Activated CD4-positive, alpha-beta T cell treated with anti-CD3 and anti-CD28 coated beads for 4 hours (primary cell): ENCODE measurements around the gene SAMD4A.

Experiments used
- DNase-seq, 2 donors: peaks; one replicate each; pipeline ENCODE4 v3.0.0-alpha.2; 2020

The SAMD4A gene

DNA sequence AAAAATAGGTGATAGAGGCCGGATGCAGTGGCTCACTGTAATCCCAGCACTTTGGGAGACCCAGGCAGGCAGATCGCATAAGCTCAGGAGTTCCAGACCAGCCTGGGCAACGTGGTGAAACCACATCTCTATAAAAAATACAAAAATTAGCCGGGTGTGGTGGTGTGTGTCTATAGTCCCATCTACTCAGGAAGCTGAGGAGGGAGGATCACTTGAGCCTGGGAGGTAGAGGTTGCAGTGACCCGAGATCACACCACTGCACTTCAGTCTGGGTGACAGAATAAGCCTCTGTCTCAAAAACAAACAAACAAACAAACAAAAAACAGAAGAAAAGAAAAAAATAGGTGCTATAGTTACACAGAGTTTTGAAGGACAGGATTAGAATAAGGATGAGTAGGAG is 142.1 kb downstream of the SAMD4A start:
- no peak for DNase-seq

DNA sequence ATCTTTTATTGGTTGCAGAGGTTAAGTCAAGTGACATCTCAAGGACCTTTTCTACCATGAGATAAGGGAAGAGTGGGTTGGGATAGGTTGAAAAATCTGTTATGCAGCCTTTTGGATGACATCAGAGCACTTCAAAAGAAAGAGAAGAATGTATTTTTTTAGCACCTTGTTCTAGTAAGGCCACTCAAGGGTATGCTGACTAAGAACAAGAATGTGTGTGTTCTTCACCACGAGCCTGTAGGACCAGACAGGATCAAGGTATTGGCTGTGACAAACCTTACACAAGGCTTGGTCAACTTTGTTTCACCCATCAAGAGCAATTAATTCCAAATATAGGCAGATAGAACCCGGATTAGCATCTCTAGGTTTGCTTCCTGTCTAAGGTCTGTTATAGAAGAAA is 142.5 kb downstream of the SAMD4A start:
- no peak for DNase-seq

DNA sequence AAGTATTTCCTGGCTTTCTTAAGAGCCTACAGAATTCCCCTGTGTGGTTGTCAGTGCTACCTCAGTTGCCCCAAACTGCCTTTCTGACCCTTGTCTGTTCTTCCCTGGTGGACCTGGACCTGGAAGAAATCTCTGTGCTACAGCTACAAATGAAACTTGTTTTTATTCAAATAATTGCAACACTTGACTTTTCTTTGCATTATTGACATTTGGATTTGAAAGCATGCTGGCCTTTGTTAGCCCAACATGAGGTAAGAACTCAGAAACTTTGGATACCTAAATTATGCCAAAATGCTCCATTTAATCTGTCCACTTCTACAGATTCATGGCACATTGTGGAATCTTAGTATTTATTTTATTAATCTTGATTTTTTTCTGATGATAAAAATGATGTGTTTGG is 142.9 kb downstream of the SAMD4A start:
- DNase-seq, result no peak

DNA sequence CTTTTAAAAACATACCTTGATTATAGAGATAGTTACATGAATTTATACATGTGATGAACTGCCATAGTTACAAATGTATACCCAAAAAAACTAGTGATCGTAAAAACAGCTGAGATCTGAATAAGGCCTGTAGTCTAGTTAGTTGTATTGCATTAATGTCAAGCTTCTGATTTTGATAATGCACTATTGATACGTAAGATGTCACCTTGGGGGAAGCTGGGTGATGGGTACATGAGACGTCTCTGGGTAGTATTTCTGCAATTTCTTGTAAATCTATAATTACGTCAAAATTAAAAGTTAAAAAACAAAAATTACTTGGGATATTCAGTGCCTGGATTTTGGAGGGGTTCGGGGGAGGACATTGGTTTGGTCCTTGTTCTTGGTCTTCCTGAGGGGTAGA is 144.4 kb downstream of the SAMD4A start:
- no peak for DNase-seq

DNA sequence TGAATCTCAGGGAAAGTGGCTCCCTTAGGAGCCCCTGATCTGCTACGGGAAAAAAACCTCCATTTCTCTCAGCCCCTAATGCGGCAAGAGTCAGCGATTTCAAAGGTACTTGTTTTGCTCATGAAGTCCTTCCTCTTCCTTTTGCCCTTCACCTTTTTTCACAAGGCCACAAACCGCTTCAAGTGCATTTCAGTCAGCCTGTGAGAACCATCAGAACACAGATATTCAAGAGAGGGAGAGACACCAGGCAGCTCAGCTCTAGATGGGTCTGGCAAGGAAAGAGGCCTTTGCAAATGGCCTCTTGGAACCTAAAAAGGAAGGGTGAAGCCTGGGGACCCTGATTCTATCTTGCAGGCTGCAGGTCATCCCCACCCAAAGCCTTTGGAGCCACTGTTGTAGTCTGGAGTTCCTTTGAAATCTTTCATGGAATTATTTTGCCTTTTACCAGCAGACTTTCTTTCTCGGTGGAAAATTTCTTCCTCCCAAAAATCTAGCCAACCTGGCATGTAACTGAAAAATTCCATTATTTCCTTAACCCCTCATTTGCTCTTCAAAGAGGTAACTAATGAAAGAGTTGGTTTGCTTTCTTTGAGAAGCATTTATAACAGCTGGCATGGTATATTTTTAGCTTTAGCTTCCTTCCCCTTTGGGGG is 145.0 kb downstream of the SAMD4A start:
- DNase-seq, result no peak

DNA sequence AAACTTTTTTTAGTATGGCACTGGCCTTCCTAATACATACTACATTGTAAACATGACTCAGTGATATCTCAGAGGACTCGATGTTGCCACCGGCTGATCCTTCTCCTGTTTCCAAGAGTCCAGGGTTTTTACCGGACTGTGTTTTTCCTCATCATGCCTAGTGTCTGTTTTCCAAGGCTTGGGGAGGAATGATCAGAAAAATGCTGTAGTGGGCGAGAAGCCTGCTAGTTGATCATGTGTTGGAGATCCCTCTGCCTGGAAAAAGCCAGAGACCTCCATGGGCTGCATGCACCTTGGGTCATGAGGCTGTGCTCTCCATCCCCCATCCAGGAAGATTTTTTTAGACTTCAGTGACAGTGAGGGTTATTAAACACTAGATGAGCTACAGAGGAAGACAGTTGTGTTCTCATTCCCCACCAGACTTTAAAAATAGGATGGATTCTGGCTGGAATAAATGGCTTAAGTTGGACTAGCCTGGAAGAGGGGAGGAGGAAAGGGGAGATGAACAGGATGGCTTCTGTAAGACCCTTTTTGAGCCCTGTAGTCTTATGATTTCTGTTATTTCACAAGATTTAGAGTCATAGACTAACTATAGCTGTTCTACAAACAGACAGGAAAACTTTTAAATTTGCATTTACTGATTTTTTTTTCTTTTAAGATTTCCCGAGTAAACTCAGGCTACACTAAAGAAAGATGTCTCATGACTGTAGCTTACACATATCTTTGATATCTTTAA is 145.7 kb downstream of the SAMD4A start:
- no peak for DNase-seq

DNA sequence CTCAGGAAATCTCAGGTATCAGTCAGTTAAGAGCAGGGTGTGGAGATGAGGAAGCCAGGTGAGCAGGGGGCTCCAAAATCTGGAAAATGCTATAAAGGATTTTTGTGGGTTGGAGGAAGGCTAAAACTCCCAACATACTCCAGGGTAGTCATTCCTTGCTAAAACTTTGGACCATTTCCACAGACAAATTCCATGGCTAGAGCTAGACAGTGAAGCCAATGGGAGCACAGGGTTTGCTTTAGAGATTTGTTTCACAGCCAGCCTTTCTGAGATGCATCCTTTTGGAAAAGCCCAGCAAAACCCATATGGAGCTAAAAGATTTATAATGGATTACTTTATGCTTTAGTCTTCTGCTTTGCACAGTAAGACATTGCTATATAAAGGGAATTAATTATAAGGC is 146.5 kb downstream of the SAMD4A start:
- no peak for DNase-seq

DNA sequence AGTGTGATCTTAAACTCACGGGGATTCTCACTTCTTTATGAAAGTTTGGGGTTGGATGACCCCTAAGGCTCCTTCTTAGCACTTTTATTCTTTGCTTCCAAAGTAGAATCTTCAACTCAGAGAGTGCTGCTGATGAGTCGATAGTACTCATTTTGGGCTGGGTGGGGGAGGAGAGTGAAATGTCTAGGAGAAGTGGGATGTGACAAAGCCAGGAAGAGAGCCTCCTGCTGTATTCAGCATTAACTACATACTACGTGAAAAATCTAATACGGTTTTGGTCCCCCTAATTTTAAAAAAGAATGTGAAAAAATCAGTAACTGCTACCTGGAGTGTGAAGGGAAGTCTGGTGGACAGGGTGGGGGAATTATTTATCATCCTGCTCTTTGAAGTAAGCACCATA is 148.3 kb downstream of the SAMD4A start:
- no peak for DNase-seq

DNA sequence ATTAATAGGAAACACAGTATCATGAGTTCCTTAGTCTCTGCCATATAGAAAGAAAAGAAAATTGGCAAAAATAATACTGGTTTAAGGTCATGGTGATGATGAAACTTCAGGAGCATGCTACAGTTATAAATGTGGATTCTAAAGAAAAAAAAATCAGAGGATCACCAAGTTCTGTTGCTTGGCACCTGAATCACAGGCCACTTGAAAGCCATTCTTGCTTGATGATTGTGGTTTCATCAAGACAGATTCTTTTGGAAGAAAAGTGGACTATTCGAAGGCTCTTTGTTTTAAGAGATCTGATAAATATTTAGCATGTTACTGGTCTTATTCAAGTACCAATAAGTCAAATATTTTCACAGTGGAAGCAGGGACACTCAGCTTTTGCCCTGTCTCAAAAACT is 148.9 kb downstream of the SAMD4A start:
- DNase-seq, result no peak

DNA sequence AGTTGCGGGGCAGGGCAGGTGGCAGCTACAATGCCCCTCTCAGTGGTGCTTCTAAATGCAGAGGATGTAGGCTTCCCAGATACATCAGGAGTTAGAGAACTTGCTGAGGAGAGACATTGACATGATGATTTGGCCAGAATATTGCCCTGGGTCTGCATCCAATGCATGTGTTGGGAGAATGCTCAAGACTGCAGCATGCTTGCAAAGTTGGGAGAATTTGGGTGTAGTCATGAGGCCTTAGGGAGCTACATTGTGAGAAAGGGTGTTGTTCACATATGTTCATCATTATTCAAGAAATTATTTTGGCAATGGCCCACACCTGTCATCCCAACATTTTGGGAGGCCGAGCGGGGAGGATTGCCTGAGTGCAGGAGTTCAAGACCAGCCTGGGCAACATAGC is 149.9 kb downstream of the SAMD4A start:
- no peak for DNase-seq

DNA sequence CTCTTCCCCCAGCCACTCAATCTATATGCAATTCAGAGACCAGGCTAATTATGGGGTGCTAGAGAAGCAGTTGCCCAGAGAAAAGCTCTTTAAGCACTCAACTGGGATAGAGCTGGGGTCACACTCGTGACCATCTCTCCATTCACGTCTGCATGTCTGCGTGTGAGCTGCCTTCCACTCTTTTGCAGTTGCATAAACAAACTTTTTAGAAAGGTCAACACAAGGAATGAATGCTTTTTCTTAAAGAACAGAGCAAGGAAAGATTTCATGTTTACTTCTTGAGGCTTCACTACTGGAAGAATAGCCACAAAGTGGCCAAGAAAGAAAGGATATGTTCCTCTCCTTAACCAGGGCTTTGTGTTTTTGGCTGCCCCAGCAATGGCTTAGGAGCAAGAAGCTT is 151.1 kb downstream of the SAMD4A start:
- DNase-seq, result no peak

DNA sequence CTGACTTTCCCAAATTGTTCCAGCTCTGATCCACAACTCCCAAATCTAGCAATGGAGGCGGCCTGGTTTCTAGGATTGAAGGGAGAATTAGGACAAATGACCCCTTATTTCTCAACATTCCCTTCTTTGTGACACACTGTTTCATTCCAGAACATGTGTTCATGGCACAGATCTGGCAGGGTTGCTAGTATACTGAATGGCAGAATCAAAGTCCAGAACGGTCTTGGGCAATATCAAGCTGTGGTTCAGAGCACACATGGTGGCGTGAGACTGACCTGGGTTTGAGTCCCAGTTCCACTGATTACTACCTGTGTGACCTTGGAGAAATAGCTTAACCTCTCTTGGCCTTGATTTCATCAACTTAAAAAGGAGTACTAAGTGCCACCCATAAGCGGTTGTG is 152.5 kb downstream of the SAMD4A start:
- DNase-seq, result no peak

DNA sequence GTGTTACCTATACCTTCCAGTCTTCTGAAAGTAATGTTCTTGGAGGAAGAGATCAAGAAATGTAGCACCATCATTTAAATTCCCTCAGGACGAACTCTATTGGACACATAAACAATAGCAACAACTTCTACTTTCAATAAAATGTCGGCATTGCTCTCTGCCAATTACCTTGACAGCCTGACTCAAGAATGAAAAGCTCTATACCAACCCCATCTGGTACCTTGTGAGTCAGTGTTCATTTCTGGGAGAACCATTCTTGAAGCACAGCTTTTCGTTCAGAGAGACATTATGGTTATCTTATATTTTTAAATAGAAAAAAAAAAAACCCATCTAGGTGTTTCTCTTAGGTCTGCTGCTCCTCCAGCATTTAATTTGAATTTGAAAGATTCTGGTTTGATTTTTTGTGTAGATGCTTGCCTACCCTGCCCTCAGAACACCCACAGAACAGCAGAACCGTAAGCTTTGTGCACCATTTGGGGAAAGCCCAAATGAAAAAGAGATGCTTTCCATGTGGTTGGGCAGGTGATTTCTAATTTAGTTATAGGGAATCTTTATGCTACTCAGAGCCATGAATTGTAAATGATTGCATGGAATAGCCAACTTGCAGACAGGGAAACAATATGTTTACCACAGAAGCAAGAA is 156.0 kb downstream of the SAMD4A start:
- no peak for DNase-seq

DNA sequence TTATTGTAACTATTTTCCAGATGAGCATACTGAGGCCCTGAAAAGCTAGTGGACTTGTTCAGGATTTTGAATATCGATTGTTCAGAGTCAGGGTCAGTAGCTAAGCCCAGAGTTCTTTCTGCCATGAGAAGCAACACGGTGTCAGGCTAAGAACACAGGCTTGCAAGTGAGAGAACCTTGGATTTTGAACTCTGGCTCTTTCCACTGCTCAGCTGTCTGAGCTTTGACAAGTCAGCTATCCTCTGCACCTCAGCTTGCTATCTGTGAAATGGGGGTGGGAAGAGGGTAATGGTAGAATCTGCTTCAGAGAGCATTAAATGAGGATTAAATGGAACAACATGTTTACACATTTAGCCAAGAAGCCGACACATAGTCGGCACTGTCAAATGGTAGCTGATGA is 157.2 kb downstream of the SAMD4A start:
- DNase-seq, result no peak

DNA sequence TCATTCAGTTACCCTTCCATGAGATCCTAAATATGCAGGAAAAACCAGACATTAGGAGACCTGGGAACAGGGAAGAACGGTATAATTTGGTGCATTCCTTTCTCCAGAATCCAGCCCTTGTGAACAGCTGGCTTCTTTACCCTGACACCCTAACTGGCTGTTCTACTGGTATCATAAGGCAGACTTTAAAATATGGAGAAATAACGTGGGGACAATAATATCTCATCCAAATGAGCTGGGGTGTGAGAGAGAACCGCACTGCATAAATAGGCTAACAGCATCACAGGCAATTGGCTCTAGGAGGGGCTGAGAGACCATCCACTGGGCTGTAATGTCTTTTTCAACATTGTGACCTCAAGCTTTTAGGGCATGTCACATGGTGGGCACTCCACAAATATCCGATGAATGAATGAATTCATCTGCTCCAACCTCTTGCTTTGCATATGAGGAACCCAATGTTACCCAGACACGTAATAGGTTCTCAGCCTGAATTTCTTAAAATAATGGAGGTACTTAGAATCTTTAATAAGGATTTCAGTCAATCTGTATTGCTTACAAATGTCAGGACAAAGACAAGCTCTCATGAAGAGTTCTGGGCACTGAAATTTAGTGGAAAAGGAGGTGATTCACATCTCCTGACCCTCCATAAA is 157.9 kb downstream of the SAMD4A start:
- no peak for DNase-seq

DNA sequence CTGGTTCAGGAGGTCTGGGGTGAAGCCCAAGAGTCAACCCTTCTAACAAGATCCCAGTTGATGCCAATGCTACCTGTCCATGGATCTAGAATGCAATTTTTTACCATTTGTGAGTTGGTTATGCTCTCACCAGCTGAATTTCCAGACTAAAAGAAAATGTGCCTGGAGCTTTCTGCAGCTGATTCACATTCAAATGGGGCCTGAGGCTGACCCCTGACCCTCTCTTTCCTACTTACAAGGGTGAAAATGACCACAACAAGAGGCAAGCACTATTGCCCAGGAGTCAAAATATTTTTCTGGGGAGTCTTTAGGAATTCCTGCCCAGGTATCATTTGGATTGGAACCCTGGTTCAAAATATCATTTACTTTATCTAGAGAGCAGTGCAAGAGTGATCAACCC is 159.1 kb downstream of the SAMD4A start:
- DNase-seq, result no peak

DNA sequence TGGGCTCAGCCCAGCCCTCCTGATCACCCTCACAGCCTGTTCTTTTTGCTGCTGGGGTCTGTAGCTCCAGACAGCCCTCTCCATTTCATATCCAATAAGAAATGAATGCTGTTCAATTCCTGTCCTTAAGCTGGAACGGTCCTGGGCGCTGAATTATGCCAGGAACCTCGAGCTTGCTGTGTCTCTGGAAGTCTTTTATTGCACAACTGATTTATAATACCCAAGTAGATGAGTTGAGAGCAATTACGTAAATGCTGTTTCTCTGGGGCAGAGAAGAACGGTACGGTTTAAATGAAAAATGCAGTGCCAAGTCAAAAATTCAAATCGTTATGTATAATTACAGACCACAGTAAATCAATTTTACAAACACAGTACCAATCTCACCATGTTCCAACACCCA is 161.0 kb downstream of the SAMD4A start:
- no peak for DNase-seq

DNA sequence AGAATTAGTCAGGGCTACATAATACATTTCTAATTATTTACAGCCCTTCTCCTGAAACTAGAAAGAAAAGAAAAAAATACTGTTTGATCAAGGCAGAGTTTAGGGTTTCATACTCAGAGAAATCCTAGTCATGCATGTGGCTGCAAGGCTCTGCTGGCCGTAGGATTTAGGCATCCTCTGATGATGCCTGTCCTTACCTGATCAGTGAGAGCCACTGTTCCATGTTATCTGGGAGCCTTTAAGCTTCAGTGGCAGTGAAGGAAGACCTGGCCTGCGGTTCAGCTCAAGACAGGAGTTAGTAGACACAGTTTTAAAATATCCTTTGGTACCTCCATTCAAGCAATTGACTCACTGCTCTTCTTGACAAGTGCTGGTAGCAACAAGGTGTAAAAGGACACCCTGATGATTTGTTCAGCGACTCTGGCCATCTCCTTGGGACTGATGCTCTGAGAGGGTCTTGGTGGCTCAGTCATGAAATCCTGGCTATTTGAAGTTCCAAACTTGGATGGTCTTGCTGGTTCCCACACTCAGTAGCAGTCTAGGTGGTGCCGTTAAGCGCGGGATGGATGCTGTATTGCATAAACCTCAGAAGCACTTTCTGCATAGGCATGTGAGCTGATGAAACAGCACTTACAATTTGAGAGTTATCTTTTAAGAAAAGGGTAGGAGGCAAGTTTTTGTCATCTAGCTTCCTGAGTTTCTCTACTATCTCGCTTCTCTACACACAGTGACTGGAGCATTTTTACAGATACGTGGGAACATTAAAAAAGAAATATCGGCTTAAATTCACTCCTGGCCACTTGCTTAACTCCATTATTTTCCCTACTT is 162.0 kb downstream of the SAMD4A start:
- no peak for DNase-seq

DNA sequence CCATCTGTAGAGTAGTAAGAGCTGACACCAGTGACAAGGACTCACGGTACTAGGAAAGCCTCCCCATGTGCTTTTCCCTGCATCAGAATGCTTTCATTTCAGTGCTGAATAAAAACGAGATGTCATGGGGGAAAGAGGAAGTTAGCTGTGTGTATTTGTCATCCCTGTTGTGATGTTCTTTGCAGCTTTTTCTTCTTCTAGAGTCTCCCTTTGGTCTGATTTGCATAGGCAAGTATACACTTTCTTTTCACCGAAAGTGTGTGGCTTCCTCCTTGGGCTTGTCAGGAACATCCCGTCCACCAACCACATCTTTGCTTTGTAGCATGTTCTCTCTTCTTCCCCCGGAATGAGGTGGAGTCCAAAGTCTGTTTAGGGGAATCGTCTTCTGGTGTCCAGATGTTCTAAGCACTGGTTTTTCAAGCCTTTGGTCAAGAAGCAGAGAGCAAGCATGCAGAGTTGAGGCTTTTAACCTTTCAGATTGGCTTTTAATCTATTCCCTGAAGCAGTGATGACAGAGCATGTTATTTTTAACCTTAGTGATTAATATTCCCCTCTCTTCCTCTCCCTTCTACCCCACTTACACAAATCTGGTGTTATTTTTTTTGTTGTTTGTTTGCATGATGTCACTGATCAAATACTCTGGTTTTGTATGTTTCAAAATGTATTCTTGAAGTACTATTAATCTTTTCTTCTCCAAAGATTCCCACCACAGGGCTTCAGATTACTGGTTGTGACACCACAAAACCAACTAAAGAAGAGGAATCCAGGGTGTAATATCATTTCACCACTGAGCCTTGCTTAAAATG is 163.4 kb downstream of the SAMD4A start:
- no peak for DNase-seq

DNA sequence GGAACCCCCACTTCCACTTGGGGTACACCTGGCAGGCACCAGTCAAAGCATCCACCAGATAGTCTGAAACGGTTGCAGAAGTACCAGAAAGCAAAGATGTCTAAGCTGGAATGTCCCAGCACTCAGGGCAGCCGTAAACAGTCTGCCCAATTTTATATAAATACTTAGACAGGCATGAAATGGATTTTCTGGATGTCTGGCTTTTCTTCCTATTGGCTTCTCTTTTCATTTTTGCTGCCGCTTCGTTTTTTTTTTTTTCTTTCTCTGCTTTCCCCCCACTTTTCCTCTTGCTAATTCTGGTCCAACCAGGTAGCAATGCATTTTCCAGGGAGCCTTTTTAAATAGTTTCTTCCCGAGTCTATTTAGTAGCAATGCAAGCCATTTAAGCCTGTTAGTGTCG is 168.0 kb downstream of the SAMD4A start:
- DNase-seq, result no peak

DNA sequence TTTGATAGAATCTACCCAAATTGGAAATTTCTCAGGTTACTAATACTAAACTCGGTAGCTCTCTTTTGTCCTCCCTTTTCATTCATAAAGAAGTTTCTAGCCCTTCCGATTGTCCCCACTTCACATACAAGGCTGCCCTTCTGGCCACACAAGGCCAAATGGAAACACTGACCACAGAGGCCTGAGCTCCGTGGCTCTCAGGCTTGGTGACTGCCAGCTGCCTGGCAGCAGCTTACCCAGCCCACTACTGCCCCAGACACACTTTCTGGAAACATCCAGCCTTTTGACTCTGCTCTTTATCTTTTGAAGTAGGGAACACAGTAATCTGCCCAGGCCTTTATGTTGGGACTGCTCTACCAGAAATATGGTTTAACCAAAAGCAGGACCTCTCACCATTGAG is 168.5 kb downstream of the SAMD4A start:
- no peak for DNase-seq

DNA sequence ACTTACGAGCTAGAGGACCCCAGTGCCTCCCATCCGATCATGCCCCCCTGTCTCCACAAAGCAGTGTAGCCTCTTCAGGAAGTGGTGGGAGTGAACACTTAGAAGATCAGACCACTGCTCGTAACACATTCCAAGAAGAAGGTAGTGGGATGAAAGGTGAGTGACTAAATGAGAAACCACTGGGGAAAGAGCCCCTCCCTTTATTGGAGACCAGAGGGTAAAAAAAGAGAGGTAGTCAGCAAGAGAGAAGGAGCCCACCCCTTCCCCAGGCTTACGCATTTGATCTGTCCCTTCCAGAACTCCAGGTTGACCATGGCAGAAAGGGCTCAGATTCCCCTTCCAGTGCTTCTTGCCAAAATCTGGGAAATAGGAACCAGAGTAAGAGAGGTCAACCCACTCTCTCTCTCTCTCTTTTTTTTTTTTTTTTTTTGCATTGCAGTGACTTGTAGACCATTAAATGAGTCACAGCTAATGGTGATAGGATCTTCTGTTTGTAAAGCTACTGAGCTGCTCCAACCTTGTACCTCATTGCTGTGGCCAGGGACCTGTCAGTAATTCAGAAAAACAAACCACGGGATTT is 170.3 kb downstream of the SAMD4A start:
- no peak for DNase-seq
